ENCODE data around the gene STK26.

DNA sequence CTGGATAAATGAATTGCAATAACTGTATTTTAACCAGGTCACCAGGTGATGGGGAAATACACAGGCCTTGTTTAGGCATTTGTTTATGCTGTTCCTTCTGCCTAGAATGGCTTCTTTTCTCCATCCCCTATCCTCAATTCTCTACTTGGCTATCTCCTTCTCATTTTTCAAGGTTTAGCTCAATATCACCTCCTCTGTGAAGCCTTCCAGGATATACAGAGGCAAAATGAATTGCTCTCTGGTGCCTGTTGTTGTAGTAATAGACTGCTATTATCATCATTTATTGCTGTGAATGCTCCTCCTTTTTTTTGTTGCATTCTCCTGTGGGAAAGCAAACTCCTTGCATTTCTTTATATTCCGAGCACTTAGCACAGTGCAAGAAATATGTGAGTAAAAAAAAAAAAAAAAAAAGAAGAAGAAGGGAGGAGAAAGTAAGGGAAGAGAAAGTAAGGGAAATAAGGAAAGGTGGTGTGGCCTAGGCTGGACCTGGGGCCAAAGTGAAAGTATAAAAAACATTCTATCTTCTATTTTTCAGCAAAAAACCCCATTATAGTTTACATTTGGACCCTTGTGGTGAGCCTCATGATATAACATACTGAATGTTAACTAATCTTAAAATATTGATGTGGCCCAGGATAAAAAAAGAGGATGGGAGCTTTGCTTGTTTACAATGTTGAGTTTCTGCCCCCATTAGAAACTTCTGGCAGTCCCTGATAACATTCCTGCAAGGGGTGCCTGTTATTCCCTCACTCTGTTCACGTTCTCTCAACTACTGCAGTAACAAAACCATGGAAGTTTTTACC, 6.3 kb upstream of the STK26 start:
- TF ChIP-seq EZH2 (IDR thresholded peaks at IDR 0.05; ENCODE audit: borderline replicate concordance, insufficient read depth, low read length, poor library complexity, severe bottlenecking) (no peak), EP300 (conservative IDR thresholded peaks at IDR 0.05; ENCODE audit: poor library complexity, severe bottlenecking) (no peak), RAD21 (conservative IDR thresholded peaks at IDR 0.05) (no peak), TAF1 (IDR thresholded peaks at IDR 0.05; ENCODE audit: low read depth) (no peak), POLR2AphosphoS5 (IDR thresholded peaks at IDR 0.05) (no peak)
- TF ChIP-seq, protein P1, sequence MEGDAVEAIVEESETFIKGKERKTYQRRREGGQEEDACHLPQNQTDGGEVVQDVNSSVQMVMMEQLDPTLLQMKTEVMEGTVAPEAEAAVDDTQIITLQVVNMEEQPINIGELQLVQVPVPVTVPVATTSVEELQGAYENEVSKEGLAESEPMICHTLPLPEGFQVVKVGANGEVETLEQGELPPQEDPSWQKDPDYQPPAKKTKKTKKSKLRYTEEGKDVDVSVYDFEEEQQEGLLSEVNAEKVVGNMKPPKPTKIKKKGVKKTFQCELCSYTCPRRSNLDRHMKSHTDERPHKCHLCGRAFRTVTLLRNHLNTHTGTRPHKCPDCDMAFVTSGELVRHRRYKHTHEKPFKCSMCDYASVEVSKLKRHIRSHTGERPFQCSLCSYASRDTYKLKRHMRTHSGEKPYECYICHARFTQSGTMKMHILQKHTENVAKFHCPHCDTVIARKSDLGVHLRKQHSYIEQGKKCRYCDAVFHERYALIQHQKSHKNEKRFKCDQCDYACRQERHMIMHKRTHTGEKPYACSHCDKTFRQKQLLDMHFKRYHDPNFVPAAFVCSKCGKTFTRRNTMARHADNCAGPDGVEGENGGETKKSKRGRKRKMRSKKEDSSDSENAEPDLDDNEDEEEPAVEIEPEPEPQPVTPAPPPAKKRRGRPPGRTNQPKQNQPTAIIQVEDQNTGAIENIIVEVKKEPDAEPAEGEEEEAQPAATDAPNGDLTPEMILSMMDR (IDR thresholded peaks at IDR 0.05; ENCODE audit: poor library complexity, severe bottlenecking), result no peak
- TF ChIP-seq, protein P2, sequence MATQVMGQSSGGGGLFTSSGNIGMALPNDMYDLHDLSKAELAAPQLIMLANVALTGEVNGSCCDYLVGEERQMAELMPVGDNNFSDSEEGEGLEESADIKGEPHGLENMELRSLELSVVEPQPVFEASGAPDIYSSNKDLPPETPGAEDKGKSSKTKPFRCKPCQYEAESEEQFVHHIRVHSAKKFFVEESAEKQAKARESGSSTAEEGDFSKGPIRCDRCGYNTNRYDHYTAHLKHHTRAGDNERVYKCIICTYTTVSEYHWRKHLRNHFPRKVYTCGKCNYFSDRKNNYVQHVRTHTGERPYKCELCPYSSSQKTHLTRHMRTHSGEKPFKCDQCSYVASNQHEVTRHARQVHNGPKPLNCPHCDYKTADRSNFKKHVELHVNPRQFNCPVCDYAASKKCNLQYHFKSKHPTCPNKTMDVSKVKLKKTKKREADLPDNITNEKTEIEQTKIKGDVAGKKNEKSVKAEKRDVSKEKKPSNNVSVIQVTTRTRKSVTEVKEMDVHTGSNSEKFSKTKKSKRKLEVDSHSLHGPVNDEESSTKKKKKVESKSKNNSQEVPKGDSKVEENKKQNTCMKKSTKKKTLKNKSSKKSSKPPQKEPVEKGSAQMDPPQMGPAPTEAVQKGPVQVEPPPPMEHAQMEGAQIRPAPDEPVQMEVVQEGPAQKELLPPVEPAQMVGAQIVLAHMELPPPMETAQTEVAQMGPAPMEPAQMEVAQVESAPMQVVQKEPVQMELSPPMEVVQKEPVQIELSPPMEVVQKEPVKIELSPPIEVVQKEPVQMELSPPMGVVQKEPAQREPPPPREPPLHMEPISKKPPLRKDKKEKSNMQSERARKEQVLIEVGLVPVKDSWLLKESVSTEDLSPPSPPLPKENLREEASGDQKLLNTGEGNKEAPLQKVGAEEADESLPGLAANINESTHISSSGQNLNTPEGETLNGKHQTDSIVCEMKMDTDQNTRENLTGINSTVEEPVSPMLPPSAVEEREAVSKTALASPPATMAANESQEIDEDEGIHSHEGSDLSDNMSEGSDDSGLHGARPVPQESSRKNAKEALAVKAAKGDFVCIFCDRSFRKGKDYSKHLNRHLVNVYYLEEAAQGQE (IDR thresholded peaks at IDR 0.05; ENCODE audit: borderline replicate concordance), result no peak
